GM10266 (cell line): Measurements from ENCODE around the gene TAF4.

Experiments used
- DNase-seq: peaks from one replicate; pipeline ENCODE4 v3.0.0; 2012; ENCODE audit errors: extremely low spot score
- TF ChIP-seq, protein P1 (sequence below): IDR thresholded peaks from 2 replicates; pipeline ENCODE4 v1.5.1; 2012; ENCODE audit warnings: mild to moderate bottlenecking, low read depth; ENCODE audit not compliant: control insufficient read depth, insufficient read depth; ENCODE audit errors: missing control alignments

TAF4 gene

GRCh38 chr20:62025394-62025793, 40.3 kb downstream of the TAF4 start:
- no peak for DNase-seq
- TF ChIP-seq, protein P1, sequence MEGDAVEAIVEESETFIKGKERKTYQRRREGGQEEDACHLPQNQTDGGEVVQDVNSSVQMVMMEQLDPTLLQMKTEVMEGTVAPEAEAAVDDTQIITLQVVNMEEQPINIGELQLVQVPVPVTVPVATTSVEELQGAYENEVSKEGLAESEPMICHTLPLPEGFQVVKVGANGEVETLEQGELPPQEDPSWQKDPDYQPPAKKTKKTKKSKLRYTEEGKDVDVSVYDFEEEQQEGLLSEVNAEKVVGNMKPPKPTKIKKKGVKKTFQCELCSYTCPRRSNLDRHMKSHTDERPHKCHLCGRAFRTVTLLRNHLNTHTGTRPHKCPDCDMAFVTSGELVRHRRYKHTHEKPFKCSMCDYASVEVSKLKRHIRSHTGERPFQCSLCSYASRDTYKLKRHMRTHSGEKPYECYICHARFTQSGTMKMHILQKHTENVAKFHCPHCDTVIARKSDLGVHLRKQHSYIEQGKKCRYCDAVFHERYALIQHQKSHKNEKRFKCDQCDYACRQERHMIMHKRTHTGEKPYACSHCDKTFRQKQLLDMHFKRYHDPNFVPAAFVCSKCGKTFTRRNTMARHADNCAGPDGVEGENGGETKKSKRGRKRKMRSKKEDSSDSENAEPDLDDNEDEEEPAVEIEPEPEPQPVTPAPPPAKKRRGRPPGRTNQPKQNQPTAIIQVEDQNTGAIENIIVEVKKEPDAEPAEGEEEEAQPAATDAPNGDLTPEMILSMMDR: no peak

- no peak for DNase-seq
- TF ChIP-seq, protein P1: no peak
Measured at GRCh38 chr20:62023935-62024334, 41.7 kb downstream of the TAF4 start.

DNA sequence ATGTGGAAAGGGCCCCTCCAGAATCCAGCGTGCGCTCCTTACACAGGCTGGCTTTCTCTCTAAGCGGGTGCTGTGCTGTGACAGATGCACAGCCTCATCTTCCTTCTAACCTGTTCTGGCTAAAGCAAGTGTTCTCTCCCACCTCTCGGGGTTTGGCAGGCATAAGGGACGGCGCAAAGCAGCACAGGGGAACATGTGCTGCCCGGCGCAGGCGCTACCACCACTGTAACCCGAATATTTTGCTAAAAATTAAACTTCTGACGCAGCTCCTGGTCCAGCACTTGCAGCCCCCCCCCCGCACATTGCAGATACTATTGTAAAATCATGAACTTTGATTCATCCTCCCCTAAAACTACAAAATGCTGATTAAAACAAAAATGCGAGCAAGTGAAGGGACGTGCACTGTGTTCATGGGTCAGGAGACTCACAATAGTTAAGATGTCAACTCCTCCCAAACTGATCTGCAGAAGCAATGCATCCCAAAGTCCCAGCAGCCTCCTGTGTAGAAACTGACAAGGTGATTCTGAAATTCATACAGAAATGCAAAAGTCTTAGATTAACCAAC, 43.0 kb downstream of the TAF4 start:
- DNase-seq: no peak
- TF ChIP-seq, protein P1: no peak

- DNase-seq: no peak
- TF ChIP-seq, protein P1: no peak
Measured at GRCh38 chr20:62021793-62022385, 43.8 kb downstream of the TAF4 start.

GRCh38 chr20:62020935-62021701, 44.6 kb downstream of the TAF4 start:
- TF ChIP-seq, protein P1: no peak

DNA sequence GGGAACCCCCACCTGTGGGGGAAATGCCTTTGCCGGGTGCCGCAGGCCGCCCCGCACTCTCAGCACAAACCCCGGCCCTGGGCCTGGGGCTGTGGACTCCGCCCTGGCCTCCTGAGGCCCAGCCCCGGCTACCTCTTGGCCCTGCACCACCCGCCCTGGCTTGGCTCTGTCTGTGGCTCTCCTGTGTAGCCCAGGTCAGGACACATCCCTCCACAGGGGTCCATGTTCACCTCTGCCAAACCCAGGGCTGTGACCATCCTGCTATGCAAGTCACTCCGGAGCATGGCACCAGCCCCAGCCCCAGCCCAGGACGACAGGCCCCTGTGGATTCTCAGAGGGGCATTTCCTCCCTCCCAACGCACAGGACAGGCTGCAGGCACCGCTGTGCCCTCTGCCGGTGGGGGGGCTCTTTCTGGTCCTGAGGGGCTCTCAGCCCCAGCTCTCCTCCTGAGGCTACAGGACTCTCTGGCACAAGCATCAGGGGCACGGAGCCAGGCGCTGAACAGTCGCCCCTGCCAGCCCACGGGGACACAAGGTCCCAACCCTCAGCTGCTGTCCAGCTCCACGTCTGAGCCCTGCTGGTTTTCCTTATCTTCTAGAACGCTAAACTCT, 45.7 kb downstream of the TAF4 start:
- DNase-seq: no peak
- TF ChIP-seq, protein P1: no peak

More at GRCh38 chr20:62020935-62021701, 44.6 kb downstream of the TAF4 start:
- DNase-seq: peak; percentile 68
